Stomach (tissue), 4 donors: ENCODE data around the gene WDR35.

Source experiments
- EP300 ChIP-seq: sonication (generic); formaldehyde crosslinking; IDR thresholded peaks from one replicate; pipeline ENCODE4 v1.6.1; 2017; ENCODE audit warnings: antibody characterized with exemption
- POLR2A ChIP-seq, 4 donors: fragments of 450-650 bp; IDR thresholded peaks; one replicate each; pipeline ENCODE4 v1.6.1; 2016; ENCODE audit warnings: antibody characterized with exemption in 4 of 4, control low read depth in 2 of 4, mild to moderate bottlenecking in 1 of 4, moderate library complexity in 1 of 4
- POLR2AphosphoS5 ChIP-seq, 3 donors: sonication (generic); formaldehyde crosslinking; IDR thresholded peaks; one replicate each; pipeline ENCODE4 v1.6.1; 2016; ENCODE audit warnings: antibody characterized with exemption in 3 of 3
- TF ChIP-seq, protein P1 (sequence below), 7 experiments: fragments of 450-650 bp in 4 of 7; fragments of 200-600 bp in 3 of 7; sonication (generic) in 3 of 7; IDR thresholded peaks; one replicate each; pipeline ENCODE4 v1.5.1; 2016 to 2019; ENCODE audit warnings: antibody characterized with exemption in 7 of 7, control low read depth in 2 of 7, mild to moderate bottlenecking in 1 of 7

- TF ChIP-seq POLR2A (IDR thresholded peaks at IDR 0.05): no peak
- TF ChIP-seq, protein P1, sequence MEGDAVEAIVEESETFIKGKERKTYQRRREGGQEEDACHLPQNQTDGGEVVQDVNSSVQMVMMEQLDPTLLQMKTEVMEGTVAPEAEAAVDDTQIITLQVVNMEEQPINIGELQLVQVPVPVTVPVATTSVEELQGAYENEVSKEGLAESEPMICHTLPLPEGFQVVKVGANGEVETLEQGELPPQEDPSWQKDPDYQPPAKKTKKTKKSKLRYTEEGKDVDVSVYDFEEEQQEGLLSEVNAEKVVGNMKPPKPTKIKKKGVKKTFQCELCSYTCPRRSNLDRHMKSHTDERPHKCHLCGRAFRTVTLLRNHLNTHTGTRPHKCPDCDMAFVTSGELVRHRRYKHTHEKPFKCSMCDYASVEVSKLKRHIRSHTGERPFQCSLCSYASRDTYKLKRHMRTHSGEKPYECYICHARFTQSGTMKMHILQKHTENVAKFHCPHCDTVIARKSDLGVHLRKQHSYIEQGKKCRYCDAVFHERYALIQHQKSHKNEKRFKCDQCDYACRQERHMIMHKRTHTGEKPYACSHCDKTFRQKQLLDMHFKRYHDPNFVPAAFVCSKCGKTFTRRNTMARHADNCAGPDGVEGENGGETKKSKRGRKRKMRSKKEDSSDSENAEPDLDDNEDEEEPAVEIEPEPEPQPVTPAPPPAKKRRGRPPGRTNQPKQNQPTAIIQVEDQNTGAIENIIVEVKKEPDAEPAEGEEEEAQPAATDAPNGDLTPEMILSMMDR (IDR thresholded peaks at IDR 0.05): no peak
- TF ChIP-seq EP300: no peak
- TF ChIP-seq POLR2AphosphoS5 (IDR thresholded peaks at IDR 0.05): no peak
Observed at GRCh38 chr2:20012032-20012281, 22.1 kb upstream of the WDR35 start.
